Activated CD4-positive, alpha-beta T cell treated with anti-CD3 and anti-CD28 coated beads, Interleukin-2, amount 10 ng/mL, durations not matched to agents 7 days and 5 days (primary cell): ENCODE measurements around the gene HAUS3. TPM values are rescaled to one million over a fixed set of nuclear protein-coding genes. Genes with fewer than 3 reads are reported as not detected.

Experiments
- CTCF ChIA-PET: fragments of 350-600 bp; sonication (Branson Sonifier 250); formaldehyde crosslinking; loops from one replicate; lab custom pipeline; 2021; ENCODE audit warnings: antibody characterized with exemption; lab: Charles Lee
- POLR2A ChIA-PET: fragments of 350-600 bp; sonication (Branson Sonifier 250); formaldehyde crosslinking; loops from one replicate; lab custom pipeline; 2021; ENCODE audit warnings: antibody characterized with exemption; lab: Charles Lee
- DNase-seq: peaks from one replicate; pipeline ENCODE4 v3.0.0-alpha.2; 2020
- H3K27ac Mint-ChIP-seq: one replicate; pipeline ENCODE4 v1.8.0; 2021; ENCODE audit warnings: mild to moderate bottlenecking, moderate library complexity, mixed read lengths
- H3K27me3 Mint-ChIP-seq: one replicate; pipeline ENCODE4 v1.8.0; 2021; ENCODE audit warnings: mixed read lengths
- H3K36me3 Mint-ChIP-seq: one replicate; pipeline ENCODE4 v1.8.0; 2021; ENCODE audit warnings: low read depth, mixed read lengths
- H3K4me1 Mint-ChIP-seq: one replicate; pipeline ENCODE4 v1.8.0; 2021; ENCODE audit warnings: mixed read lengths
- H3K4me3 Mint-ChIP-seq: one replicate; pipeline ENCODE4 v1.8.0; 2021; ENCODE audit warnings: mild to moderate bottlenecking, moderate library complexity, mixed read lengths
- H3K9me3 Mint-ChIP-seq: one replicate; pipeline ENCODE4 v1.8.0; 2021; ENCODE audit warnings: mixed read lengths
- total RNA-seq, 2 experiments: library from RNA; stranded (reverse); gene quantifications; one replicate each; pipeline ENCODE4 v1.2.3, GENCODE V29; 2021

The HAUS3 gene
- total RNA-seq, 2 experiments from 2014 or later: 25.3 to 26.4 TPM

- H3K4me3 Mint-ChIP-seq: no peak overlapping the region
- no peaks in the 10 kb centered on the region for H3K9me3 Mint-ChIP-seq
- H3K36me3 Mint-ChIP-seq: no peaks in the 10 kb centered on the region
- H3K27me3 Mint-ChIP-seq: no peaks in the 10 kb centered on the region
- peaks cover 4% of the 10 kb centered on the region for H3K4me1 Mint-ChIP-seq
- DNase-seq: no peak
- ChIA-PET POLR2A (no interaction called here), CTCF (interaction anchor here (1.1 kb wide), 1 partner anchor 8 kb away, joined by 3 read pairs; no protein-coding TSS in a partner anchor)
- H3K27ac Mint-ChIP-seq: no peak overlapping the region
These were observed 31.3 kb upstream of the HAUS3 start for GRCh38 chr4:2273221-2273620.

DNA sequence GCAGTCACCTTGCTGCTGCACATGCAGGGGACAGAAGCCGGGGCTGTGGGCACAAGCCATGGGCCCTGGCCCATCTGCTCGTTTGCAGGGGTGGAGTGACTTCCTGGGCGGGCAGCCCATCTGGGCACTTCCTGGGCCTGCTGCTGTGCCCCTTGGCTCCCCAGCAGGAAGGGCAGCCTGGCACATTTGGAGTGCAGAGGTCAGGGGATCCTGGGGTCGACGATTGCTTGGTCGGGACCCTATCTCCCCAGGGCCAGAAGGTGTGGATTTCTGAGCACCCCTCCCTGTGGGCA, 30.9 kb upstream of the HAUS3 start:
- Mint-ChIP-seq H3K9me3 (no peaks in the 10 kb centered on the region), H3K4me1 (peaks cover 4% of the 10 kb centered on the region), H3K36me3 (no peaks in the 10 kb centered on the region), H3K27ac (no peak overlapping the region), H3K27me3 (no peaks in the 10 kb centered on the region), H3K4me3 (no peak overlapping the region)
- ChIA-PET CTCF (interaction anchor here (1.1 kb wide), 1 partner anchor 9 kb away, joined by 3 read pairs; no protein-coding TSS in a partner anchor), POLR2A (no interaction called here)
- no peak for DNase-seq

GRCh38 chr4:2272026-2272827, 30.3 kb upstream of the HAUS3 start:
- no peak overlapping the region for H3K4me3 Mint-ChIP-seq
- ChIA-PET CTCF (interaction anchor here (1.1 to 1.7 kb wide), 2 partner anchors 10 to 52 kb away, joined by 3 read pairs; no protein-coding TSS in a partner anchor), POLR2A (no interaction called here)
- H3K4me1 Mint-ChIP-seq: peaks cover 4% of the 10 kb centered on the region
- H3K9me3 Mint-ChIP-seq: no peaks in the 10 kb centered on the region
- no peaks in the 10 kb centered on the region for H3K36me3 Mint-ChIP-seq
- H3K27me3 Mint-ChIP-seq: no peaks in the 10 kb centered on the region
- no peak overlapping the region for H3K27ac Mint-ChIP-seq
- no peak for DNase-seq

- no peak overlapping the region for H3K27ac Mint-ChIP-seq
- DNase-seq: no peak
- no peaks in the 10 kb centered on the region for H3K27me3 Mint-ChIP-seq
- H3K9me3 Mint-ChIP-seq: no peaks in the 10 kb centered on the region
- ChIA-PET POLR2A (no interaction called here), CTCF (interaction anchor here (1.1 to 1.7 kb wide), 2 partner anchors 10 to 51 kb away, joined by 3 read pairs; no protein-coding TSS in a partner anchor)
- peaks cover 4% of the 10 kb centered on the region for H3K4me1 Mint-ChIP-seq
- no peaks in the 10 kb centered on the region for H3K36me3 Mint-ChIP-seq
- no peak overlapping the region for H3K4me3 Mint-ChIP-seq
These were observed 29.5 kb upstream of the HAUS3 start for GRCh38 chr4:2271279-2272025.

DNA sequence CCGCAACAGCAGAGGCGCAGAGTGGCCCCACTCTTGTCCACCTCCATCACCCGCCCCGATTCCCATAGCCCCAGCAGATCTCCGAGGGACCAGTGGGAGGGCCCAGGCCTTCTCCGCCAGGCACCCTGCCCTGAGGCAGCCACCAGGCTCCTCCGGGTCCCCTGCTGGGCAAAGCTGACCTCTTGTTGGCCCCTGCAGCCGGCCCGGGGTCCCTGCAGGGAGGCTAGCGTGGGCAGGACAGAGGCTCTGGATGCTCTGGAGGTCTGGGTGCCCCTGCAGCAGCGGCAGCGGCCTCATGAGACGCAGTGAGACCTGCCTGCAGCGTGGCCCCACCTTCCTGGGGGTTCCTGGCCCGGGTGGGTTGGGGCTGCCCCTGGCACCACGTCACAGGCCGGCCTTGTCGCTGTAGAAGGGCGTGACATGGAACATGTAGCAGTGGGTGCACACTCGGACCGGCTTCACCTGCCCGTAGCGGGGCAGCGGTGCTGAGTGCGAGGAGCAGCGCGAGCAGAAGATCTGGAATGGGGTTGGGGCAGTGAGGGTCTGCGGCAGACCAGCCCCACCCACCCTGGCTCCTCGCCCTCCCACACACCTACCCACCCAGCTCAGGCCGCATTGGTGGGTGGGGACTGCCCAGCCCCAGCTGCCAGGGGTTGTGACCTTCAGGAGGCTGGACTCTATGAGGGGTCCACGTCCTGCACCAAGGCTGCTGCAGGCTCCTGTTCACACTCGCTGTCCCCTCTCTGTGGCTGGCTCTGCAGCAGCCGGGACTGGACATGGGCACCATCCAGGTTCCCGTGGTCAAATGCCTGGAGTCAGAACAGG, 28.6 kb upstream of the HAUS3 start:
- H3K27me3 Mint-ChIP-seq: no peaks in the 10 kb centered on the region
- no peaks in the 10 kb centered on the region for H3K36me3 Mint-ChIP-seq
- ChIA-PET CTCF (interaction anchor here (1.7 kb wide), 1 partner anchor 51 kb away, joined by 3 read pairs; no protein-coding TSS in a partner anchor), POLR2A (no interaction called here)
- no peak overlapping the region for H3K27ac Mint-ChIP-seq
- no peak for DNase-seq
- peaks cover 4% of the 10 kb centered on the region for H3K4me1 Mint-ChIP-seq
- no peak overlapping the region for H3K4me3 Mint-ChIP-seq
- H3K9me3 Mint-ChIP-seq: no peaks in the 10 kb centered on the region

- H3K27me3 Mint-ChIP-seq: no peaks in the 10 kb centered on the region
- POLR2A ChIA-PET: no interaction called here
These were observed 27.8 kb upstream of the HAUS3 start for GRCh38 chr4:2269618-2270163.

DNA sequence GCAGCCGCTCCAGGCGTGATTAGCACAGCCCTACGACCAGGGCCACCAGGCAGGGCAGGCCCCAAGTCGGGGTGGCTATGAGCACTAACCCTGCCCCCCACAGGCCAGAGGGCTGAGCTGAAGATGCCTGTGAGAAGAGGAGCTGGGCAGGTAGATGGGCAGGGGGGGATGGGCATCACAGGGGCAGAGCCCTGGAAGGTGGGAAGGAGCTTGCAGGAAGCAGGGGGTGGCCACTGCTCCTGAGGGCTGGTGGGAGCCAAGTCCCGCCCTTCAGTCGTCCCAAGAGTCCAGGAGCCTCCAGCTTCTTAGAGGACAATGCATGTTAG, 27.2 kb upstream of the HAUS3 start:
- ChIA-PET CTCF (interaction anchor here (1.0 kb wide), 2 partner anchors 10 to 13 kb away, joined by 3 read pairs; no protein-coding TSS in a partner anchor), POLR2A (no interaction called here)
- H3K36me3 Mint-ChIP-seq: no peaks in the 10 kb centered on the region
- no peaks in the 10 kb centered on the region for H3K9me3 Mint-ChIP-seq
- peaks cover 4% of the 10 kb centered on the region for H3K4me1 Mint-ChIP-seq
- H3K27ac Mint-ChIP-seq: no peak overlapping the region
- no peaks in the 10 kb centered on the region for H3K27me3 Mint-ChIP-seq
- DNase-seq: no peak
- H3K4me3 Mint-ChIP-seq: no peak overlapping the region

More at GRCh38 chr4:2269618-2270163, 27.8 kb upstream of the HAUS3 start:
- Mint-ChIP-seq H3K9me3 (no peaks in the 10 kb centered on the region), H3K4me3 (no peak overlapping the region), H3K36me3 (no peaks in the 10 kb centered on the region), H3K27ac (no peak overlapping the region), H3K4me1 (peaks cover 4% of the 10 kb centered on the region)
- CTCF ChIA-PET: interaction anchor here (1.0 kb wide), 2 partner anchors 10 to 12 kb away, joined by 3 read pairs; no protein-coding TSS in a partner anchor
- DNase-seq: no peak

GRCh38 chr4:2268357-2269205, 26.7 kb upstream of the HAUS3 start:
- ChIA-PET CTCF (interaction anchor here (1.0 kb wide), 2 partner anchors 11 to 13 kb away, joined by 3 read pairs; no protein-coding TSS in a partner anchor), POLR2A (no interaction called here)

GRCh38 chr4:2267841-2268240, 25.9 kb upstream of the HAUS3 start:
- no peaks in the 10 kb centered on the region for H3K36me3 Mint-ChIP-seq
- no peaks in the 10 kb centered on the region for H3K9me3 Mint-ChIP-seq
- no peak for DNase-seq
- no peaks in the 10 kb centered on the region for H3K27me3 Mint-ChIP-seq
- peaks cover 8% of the 10 kb centered on the region for H3K4me1 Mint-ChIP-seq
- CTCF ChIA-PET: no interaction called here
- POLR2A ChIA-PET: no interaction called here
- no peak overlapping the region for H3K27ac Mint-ChIP-seq
- H3K4me3 Mint-ChIP-seq: no peak overlapping the region

More at GRCh38 chr4:2268357-2269205, 26.7 kb upstream of the HAUS3 start:
- no peaks in the 10 kb centered on the region for H3K27me3 Mint-ChIP-seq
- H3K4me1 Mint-ChIP-seq: peaks cover 5% of the 10 kb centered on the region
- H3K9me3 Mint-ChIP-seq: no peaks in the 10 kb centered on the region
- no peak overlapping the region for H3K4me3 Mint-ChIP-seq
- H3K36me3 Mint-ChIP-seq: no peaks in the 10 kb centered on the region
- DNase-seq: no peak
- no peak overlapping the region for H3K27ac Mint-ChIP-seq

DNA sequence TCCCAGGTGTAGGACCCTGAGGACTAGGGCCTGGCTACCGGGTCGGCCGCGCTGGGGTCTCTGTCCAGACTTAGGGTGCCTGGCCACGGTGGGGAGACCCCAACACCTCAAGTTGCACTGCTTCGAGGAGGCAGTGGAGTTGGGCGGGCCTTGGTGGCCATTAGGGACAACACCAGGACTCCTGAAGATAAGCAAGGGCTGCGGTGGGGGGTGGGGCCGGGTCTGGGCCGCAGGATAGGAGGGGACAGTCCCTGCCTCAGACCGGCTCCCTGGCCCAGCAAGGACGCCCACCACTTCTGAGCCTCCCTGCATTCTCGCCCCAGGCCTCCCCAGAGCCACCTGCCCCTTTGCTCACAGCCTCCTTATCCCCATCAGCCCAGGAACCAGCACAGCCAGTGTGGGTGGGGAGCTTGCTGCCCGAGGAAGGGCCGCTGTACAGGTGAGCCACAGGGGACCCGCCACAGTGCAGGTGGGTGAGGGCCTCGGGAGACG, 25.4 kb upstream of the HAUS3 start:
- Mint-ChIP-seq H3K27me3 (no peaks in the 10 kb centered on the region), H3K36me3 (no peaks in the 10 kb centered on the region), H3K9me3 (no peaks in the 10 kb centered on the region), H3K4me3 (no peak overlapping the region), H3K27ac (no peak overlapping the region), H3K4me1 (peaks cover 7% of the 10 kb centered on the region)
- DNase-seq: no peak
- ChIA-PET CTCF (no interaction called here), POLR2A (no interaction called here)

GRCh38 chr4:2266821-2267220, 24.9 kb upstream of the HAUS3 start:
- DNase-seq: no peak
- Mint-ChIP-seq H3K27me3 (no peaks in the 10 kb centered on the region), H3K27ac (no peak overlapping the region), H3K36me3 (no peaks in the 10 kb centered on the region), H3K9me3 (no peaks in the 10 kb centered on the region), H3K4me3 (no peak overlapping the region), H3K4me1 (peaks cover 6% of the 10 kb centered on the region)
- CTCF ChIA-PET: no interaction called here
- POLR2A ChIA-PET: no interaction called here
